Measurements from ENCODE around the gene EHD4.

- TF ChIP-seq, protein P1, sequence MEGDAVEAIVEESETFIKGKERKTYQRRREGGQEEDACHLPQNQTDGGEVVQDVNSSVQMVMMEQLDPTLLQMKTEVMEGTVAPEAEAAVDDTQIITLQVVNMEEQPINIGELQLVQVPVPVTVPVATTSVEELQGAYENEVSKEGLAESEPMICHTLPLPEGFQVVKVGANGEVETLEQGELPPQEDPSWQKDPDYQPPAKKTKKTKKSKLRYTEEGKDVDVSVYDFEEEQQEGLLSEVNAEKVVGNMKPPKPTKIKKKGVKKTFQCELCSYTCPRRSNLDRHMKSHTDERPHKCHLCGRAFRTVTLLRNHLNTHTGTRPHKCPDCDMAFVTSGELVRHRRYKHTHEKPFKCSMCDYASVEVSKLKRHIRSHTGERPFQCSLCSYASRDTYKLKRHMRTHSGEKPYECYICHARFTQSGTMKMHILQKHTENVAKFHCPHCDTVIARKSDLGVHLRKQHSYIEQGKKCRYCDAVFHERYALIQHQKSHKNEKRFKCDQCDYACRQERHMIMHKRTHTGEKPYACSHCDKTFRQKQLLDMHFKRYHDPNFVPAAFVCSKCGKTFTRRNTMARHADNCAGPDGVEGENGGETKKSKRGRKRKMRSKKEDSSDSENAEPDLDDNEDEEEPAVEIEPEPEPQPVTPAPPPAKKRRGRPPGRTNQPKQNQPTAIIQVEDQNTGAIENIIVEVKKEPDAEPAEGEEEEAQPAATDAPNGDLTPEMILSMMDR (conservative IDR thresholded peaks at IDR 0.05; ENCODE audit: low read length), result no peak
- no peak for TF ChIP-seq EZH2phosphoT487 (IDR thresholded peaks at IDR 0.05; ENCODE audit: borderline replicate concordance)
Measured at GRCh38 chr15:41922353-41922752, 50.0 kb downstream of the EHD4 start.

Data from Loucy (cell line).